HEK293 (cell line): ENCODE results near the gene ZC3H8.

Experiments
- CTCF ChIP-seq: fragments of 450-650 bp; formaldehyde crosslinking; IDR thresholded peaks from 2 replicates; pipeline ENCODE4 v1.5.1; 2016; ENCODE audit warnings: missing biosample characterization, missing genetic modification characterization
- KLF16 ChIP-seq: fragments of 450-650 bp; formaldehyde crosslinking; IDR thresholded peaks from 2 replicates; pipeline ENCODE4 v1.5.1; 2017; ENCODE audit warnings: missing biosample characterization, missing genetic modification characterization
- REST ChIP-seq: fragments of 450-650 bp; formaldehyde crosslinking; IDR thresholded peaks from 2 replicates; pipeline ENCODE4 v1.5.1; 2016; ENCODE audit warnings: missing biosample characterization, missing genetic modification characterization
- WT1 ChIP-seq: fragments of 450-650 bp; formaldehyde crosslinking; IDR thresholded peaks from 2 replicates; pipeline ENCODE4 v1.5.1; 2016; ENCODE audit warnings: missing biosample characterization, missing genetic modification characterization
- ZNF548 ChIP-seq: fragments of 450-650 bp; formaldehyde crosslinking; IDR thresholded peaks from 2 replicates; pipeline ENCODE4 v1.5.1; 2016; ENCODE audit warnings: missing biosample characterization, missing genetic modification characterization

GRCh38 chr2:112277596-112278220, 22.9 kb upstream of the ZC3H8 start:
- TF ChIP-seq WT1 (tag by site-specific recombination) = no peak
- no peak for TF ChIP-seq ZNF548 (tag by site-specific recombination)
- no peak for TF ChIP-seq CTCF (tag by site-specific recombination)
- TF ChIP-seq REST (tag by site-specific recombination) = no peak
- no peak for TF ChIP-seq KLF16 (tag by site-specific recombination)
